GM12878 (cell line): ENCODE results near the gene TRABD.

Source experiments
- REST ChIP-seq: IDR thresholded peaks from 2 replicates; pipeline ENCODE4 v1.6.1; 2012; ENCODE audit warnings: mild to moderate bottlenecking, low read depth, low read length
- TF ChIP-seq, protein P1 (sequence below), 3 experiments: IDR thresholded peaks in 2 of 3; conservative IDR thresholded peaks in 1 of 3; 2 replicates each; pipeline ENCODE4 v1.5.1; 2011; ENCODE audit warnings: low read depth in 3 of 3, low read length in 3 of 3, mild to moderate bottlenecking in 3 of 3, control low read depth in 2 of 3, moderate library complexity in 2 of 3, inconsistent platforms in 1 of 3, mixed read lengths in 1 of 3; ENCODE audit not compliant: control insufficient read depth in 2 of 3, insufficient read depth in 1 of 3; ENCODE audit errors: extremely low read depth in 1 of 3

DNA sequence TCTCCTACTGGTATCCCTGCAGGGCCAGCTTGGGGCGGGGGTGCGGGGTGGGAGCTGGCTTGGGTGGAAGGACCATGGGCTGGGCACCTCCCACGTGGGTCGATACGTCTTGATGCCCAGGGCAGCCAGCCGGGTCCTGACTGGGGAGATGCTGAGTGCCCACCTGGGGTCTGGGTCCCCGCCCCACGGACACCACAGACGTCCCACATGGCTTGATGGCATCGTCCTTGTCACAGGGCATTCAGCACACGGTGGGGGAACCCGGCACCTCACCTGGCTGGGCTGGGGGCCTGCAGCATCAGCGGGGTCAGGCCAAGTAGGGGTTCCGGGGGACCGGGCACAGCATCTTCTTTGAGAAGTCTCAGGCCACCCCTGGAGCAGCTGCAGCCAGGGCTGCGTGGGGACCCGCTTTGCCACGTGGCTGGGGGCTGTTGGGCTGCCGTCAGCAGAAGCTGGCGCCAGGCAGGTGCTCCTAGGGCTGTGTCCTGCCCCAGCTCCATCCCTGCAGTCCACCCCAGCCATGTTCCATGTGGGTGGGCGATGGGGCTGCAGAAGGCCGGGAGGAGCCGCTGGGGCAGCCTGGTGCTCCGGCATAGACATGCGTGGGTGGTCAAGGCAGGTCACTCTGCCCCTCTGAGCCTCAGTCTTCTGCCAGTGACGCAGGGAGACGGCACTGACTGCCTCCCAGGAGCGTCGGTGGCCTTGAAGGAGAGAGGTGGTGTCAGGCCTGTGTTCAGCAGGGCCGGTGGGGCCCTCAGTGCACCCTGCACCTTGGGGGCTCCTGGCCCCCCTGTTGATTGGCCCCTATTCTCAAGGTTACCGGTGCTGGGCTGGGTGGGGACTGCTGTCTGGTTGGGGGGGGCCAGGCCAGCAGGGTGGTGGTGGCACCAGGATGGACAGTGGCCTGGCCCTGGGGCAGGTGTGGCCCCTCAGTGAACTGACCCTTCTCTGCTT is 23.5 kb downstream of the TRABD start:
- TF ChIP-seq REST: no peak
- TF ChIP-seq, protein P1, sequence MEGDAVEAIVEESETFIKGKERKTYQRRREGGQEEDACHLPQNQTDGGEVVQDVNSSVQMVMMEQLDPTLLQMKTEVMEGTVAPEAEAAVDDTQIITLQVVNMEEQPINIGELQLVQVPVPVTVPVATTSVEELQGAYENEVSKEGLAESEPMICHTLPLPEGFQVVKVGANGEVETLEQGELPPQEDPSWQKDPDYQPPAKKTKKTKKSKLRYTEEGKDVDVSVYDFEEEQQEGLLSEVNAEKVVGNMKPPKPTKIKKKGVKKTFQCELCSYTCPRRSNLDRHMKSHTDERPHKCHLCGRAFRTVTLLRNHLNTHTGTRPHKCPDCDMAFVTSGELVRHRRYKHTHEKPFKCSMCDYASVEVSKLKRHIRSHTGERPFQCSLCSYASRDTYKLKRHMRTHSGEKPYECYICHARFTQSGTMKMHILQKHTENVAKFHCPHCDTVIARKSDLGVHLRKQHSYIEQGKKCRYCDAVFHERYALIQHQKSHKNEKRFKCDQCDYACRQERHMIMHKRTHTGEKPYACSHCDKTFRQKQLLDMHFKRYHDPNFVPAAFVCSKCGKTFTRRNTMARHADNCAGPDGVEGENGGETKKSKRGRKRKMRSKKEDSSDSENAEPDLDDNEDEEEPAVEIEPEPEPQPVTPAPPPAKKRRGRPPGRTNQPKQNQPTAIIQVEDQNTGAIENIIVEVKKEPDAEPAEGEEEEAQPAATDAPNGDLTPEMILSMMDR (IDR thresholded peaks at IDR 0.05 in 2 of 3, conservative IDR thresholded peaks at IDR 0.05 in 1 of 3; ENCODE audit: control insufficient read depth in 2 of 3, extremely low read depth in 1 of 3, insufficient read depth in 1 of 3, low read depth in 3 of 3, low read length in 3 of 3): no peak
